AG04450 (cell line): ENCODE measurements around the gene FAM240A. TPM values are rescaled to one million over a fixed set of nuclear protein-coding genes. Genes with fewer than 3 reads are reported as not detected.

Source experiments
- CTCF ChIA-PET: fragments of 300-600, 350-600 bp; formaldehyde crosslinking; extraction: SDS; loops from one replicate; lab custom pipeline; 2022; ENCODE audit warnings: antibody characterized with exemption, inconsistent platforms; lab: Charles Lee
- POLR2A ChIA-PET: fragments of 350-600 bp; formaldehyde crosslinking; extraction: SDS; loops from one replicate; lab custom pipeline; 2021; ENCODE audit warnings: antibody characterized with exemption, inconsistent platforms; lab: Yijun Ruan, JAX
- DNase-seq: peaks from one replicate; pipeline ENCODE4 v3.0.0-alpha.2; 2011; ENCODE audit warnings: low read depth, low spot score
- H3K27ac ChIP-seq: one replicate; pipeline ENCODE4 v1.5.1; 2012; ENCODE audit warnings: low read depth, low read length, control low read depth
- H3K27me3 ChIP-seq: one replicate; pipeline ENCODE4 v1.6.0; 2012; ENCODE audit warnings: low read length; ENCODE audit not compliant: control insufficient read depth, insufficient read depth
- H3K4me3 ChIP-seq: 2 replicates; pipeline ENCODE4 v1.5.1; 2011; ENCODE audit warnings: mild to moderate bottlenecking, low read depth, low read length, control low read depth
- H3K9me3 ChIP-seq: 2 replicates; pipeline ENCODE4 v1.5.1; 2012; ENCODE audit warnings: low read length; ENCODE audit not compliant: control insufficient read depth, insufficient read depth
- polyA plus RNA-seq: library from polyadenylated mRNA; depleted of rRNA; stranded (reverse); fragments of >200 nt; gene quantifications from 2 replicates; pipeline ENCODE4 v1.2.3, GENCODE V29; 2011
- TF ChIP-seq, protein P1 (sequence below): IDR thresholded peaks from 2 replicates; pipeline ENCODE4 v1.5.1; 2011; ENCODE audit warnings: low read depth, low read length, control low read depth, inconsistent platforms

Gene FAM240A
- polyA plus RNA-seq, 1 experiment: not detected

GRCh38 chr3:46656778-46657556, 44.6 kb downstream of the FAM240A start:
- Histone ChIP-seq H3K27ac (no peak overlapping the region), H3K27me3 (peaks cover 10% of the 10 kb centered on the region), H3K9me3 (no peaks in the 10 kb centered on the region), H3K4me3 (no peak overlapping the region)
- POLR2A ChIA-PET: no interaction called here
- CTCF ChIA-PET: interaction anchor here (1.3 kb wide), 1 partner anchor 169 kb away, joined by 3 read pairs; no protein-coding TSS in a partner anchor
- DNase-seq: no peak
- TF ChIP-seq, protein P1, sequence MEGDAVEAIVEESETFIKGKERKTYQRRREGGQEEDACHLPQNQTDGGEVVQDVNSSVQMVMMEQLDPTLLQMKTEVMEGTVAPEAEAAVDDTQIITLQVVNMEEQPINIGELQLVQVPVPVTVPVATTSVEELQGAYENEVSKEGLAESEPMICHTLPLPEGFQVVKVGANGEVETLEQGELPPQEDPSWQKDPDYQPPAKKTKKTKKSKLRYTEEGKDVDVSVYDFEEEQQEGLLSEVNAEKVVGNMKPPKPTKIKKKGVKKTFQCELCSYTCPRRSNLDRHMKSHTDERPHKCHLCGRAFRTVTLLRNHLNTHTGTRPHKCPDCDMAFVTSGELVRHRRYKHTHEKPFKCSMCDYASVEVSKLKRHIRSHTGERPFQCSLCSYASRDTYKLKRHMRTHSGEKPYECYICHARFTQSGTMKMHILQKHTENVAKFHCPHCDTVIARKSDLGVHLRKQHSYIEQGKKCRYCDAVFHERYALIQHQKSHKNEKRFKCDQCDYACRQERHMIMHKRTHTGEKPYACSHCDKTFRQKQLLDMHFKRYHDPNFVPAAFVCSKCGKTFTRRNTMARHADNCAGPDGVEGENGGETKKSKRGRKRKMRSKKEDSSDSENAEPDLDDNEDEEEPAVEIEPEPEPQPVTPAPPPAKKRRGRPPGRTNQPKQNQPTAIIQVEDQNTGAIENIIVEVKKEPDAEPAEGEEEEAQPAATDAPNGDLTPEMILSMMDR: no peak

GRCh38 chr3:46659285-46659684, 47.0 kb downstream of the FAM240A start:
- CTCF ChIA-PET: interaction anchor here (1.1 kb wide), 1 partner anchor 30 kb away, joined by 3 read pairs; no protein-coding TSS in a partner anchor
- POLR2A ChIA-PET: no interaction called here
- no peak overlapping the region for H3K4me3 ChIP-seq
- peaks cover 10% of the 10 kb centered on the region for H3K27me3 ChIP-seq
- TF ChIP-seq, protein P1: no peak
- no peak overlapping the region for H3K27ac ChIP-seq
- no peak for DNase-seq
- no peaks in the 10 kb centered on the region; the same call in 1 of the 2 replicates for H3K9me3 ChIP-seq

GRCh38 chr3:46660003-46660402, 47.7 kb downstream of the FAM240A start:
- Histone ChIP-seq H3K27ac (no peak overlapping the region), H3K4me3 (no peak overlapping the region), H3K9me3 (no peaks in the 10 kb centered on the region; the same call in 1 of the 2 replicates), H3K27me3 (peaks cover 7% of the 10 kb centered on the region)
- POLR2A ChIA-PET: no interaction called here
- TF ChIP-seq, protein P1: no peak
- DNase-seq: no peak
- CTCF ChIA-PET: no interaction called here

DNA sequence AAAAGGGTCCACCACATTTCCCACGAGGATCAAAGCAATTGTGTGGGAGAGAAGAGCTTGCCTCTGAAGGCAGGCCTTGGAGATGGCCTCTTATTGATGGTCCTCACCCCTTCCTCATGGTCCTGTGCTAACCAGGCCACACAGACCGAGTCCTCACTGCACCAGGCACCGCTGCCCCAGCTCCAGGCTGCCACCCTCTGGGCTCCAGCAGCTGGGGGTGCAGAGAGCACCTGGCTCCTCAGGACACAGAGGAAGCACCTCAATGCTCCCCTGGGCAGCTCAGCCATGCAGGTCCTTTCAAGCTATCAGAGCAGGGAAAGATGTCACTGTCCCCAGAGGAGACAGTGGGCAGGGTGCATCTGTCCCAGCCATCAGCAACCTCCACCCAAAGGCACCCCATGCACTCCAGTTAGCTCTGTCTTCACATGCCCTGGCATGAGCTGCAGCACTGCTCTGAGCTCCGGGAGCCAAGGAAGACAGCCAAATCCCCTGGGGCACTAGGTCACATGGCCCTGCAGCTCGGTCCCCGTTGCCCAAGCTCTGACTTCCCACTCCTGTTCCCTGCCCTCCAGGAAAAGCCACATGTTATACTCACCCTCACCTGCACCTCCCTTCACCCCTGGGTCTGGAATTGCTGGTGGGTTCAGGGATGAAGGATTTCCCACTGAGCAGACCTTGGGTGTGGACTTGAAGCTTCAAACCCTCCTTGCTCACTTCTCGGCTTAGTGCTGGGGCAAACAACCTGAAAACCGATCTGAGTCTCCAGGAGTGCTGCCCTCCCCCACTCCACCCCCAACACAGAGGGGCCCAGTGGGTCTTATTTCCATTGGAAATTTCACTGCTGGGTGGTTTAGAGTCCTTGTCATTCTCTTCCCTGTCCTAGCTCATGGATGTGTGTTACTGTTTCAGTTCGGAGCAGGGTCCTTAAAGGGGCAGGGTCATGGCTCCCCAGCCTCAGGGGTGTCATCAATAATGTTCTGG, 48.5 kb downstream of the FAM240A start:
- DNase-seq: no peak
- TF ChIP-seq, protein P1: no peak
- no peak overlapping the region for H3K27ac ChIP-seq
- no peaks in the 10 kb centered on the region; the same call in 1 of the 2 replicates for H3K9me3 ChIP-seq
- ChIA-PET POLR2A (no interaction called here), CTCF (no interaction called here)
- peaks cover 10% of the 10 kb centered on the region for H3K27me3 ChIP-seq
- H3K4me3 ChIP-seq: no peak overlapping the region
